T-helper 2 cell treated with Interferon-gamma antibody and Interleukin-4, amounts not matched to agents 100 ng/mL and 5 ng/mL, for 36 hours (primary cell): Measurements from ENCODE around the gene ABCB9. TPM values are rescaled to one million over a fixed set of nuclear protein-coding genes. Genes with fewer than 3 reads are reported as not detected.

Experiments
- intact Hi-C: fragments of 100-400 bp; cut with micrococcal nuclease; formaldehyde crosslinking; loops from one replicate; pipeline ENCODE4 v1.15.1; 2023
- total RNA-seq: library from RNA; stranded (reverse); gene quantifications from 2 replicates; pipeline ENCODE4 v1.2.3, GENCODE V29; 2022

ABCB9 gene
- total RNA-seq, 1 donor from 2014 or later, result 5.8 TPM

DNA sequence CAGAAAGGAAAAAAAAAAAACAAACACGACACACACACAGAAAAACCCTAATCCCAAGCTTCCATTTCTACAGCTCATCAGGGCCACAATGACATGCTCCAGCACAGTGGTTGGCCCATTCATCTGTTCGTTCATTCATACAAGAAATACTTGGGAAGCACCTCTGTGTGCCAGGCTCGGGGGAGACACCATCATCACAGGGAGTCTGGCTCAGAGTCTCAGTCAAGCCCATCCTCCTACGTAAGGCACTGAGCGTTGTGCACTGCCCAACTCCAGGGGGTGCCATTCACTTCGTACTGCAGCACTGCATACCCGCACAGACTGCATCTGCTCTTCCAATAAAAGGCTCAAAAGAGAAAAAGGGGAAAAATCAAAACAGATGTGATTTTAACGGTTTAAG is 85.6 kb downstream of the ABCB9 start:
- intact Hi-C loops, result loop anchor here (5.0 kb wide), 1 partner anchor 72 kb away; no protein-coding TSS in a partner anchor

DNA sequence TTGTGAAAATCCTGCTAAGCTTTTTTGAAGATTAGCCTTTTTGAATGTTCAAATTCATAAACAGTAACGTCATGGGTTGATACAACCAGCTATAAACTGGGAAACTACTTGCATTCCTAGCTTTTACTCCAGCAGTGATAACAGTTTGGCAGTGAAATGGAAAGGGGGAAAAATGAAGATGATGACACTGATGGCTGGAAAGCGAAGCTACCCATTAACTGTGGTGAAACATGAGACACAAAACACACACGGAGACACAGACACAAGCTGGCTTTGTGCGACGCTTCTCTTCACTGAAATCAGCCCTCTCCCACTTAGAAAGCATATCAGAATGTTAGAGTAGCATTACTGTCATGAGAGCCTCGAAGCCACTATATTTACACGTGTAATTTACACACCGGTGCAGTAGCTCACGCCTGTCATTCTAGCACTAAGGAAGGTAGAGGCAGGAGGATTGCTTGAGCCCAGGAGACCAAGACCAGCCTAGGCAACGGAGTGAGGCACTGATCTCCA is 86.1 kb downstream of the ABCB9 start:
- intact Hi-C loops, result loop anchor here (5.0 kb wide), 1 partner anchor 72 kb away; no protein-coding TSS in a partner anchor

Other genes with a start within 250 kb of the ABCB9 start
- gene HCAR3, start 249.7 kb downstream of the ABCB9 start, total RNA-seq, result 0.14 and 0.32 TPM in 2 replicates
- 2.6 and 2.7 TPM in 2 replicates for gene HCAR1, start 235.6 kb downstream of the ABCB9 start, total RNA-seq
- 65.4 and 71.3 TPM in 2 replicates for gene DENR, start 213.6 kb downstream of the ABCB9 start, total RNA-seq
- gene CCDC62, start 191.9 kb downstream of the ABCB9 start, total RNA-seq, result 0.25 and 0.41 TPM in 2 replicates
- gene HIP1R, start 131.0 kb downstream of the ABCB9 start, total RNA-seq, result 31.8 TPM in 2 replicates
- 16.0 and 19.5 TPM in 2 replicates for gene VPS37B, start 70.3 kb downstream of the ABCB9 start, total RNA-seq
- gene OGFOD2, start 8.8 kb upstream of the ABCB9 start, total RNA-seq, result 20.8 and 23.4 TPM in 2 replicates
- 177 and 184 TPM in 2 replicates for gene ARL6IP4, start 14.2 kb upstream of the ABCB9 start, total RNA-seq
- gene PITPNM2, start 184.6 kb upstream of the ABCB9 start, total RNA-seq, result 12.9 and 14.6 TPM in 2 replicates